ENCODE data around the gene FOXK1.

DNA sequence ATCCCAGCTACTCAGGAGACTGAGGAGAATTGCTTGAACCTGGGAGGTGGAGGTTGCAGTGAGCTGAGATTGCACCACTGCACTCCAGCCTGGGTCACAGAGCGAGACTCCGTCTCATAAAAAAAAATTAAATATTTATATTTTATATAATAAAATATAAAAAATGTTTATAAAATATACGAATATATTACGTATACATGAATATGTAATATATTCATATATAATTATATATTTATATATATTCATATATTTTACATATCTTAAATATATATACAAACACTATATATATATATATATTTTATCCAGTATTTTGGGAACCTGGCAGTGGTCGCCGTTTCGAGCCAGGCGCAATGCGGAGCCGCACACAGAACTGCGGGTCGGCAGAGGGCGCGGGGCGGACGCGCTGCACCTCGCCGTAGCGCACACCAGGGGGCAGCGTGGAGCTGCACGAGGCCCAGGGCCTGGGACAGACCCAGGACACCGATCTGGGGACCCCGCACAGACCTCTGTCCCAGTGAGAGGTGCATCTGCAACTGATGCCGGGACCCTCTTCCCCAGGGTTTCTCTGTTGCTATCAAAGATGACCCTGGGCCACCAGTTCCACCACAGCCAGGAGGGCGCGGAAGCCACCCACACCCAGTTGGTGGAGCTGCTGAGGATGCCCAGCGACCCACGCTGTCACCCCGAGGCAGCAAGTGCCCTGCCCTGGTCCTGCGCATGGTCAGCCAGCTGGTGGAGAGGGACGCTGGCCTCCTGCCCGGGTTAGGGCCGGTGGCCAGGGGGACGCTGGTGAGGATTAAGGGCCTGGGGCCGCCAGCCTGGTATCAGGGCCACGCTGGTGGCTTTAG is 116.0 kb downstream of the FOXK1 start:
- TF ChIP-seq POLR2AphosphoS5 (IDR thresholded peaks at IDR 0.05) = no peak
- TF ChIP-seq, protein P1, sequence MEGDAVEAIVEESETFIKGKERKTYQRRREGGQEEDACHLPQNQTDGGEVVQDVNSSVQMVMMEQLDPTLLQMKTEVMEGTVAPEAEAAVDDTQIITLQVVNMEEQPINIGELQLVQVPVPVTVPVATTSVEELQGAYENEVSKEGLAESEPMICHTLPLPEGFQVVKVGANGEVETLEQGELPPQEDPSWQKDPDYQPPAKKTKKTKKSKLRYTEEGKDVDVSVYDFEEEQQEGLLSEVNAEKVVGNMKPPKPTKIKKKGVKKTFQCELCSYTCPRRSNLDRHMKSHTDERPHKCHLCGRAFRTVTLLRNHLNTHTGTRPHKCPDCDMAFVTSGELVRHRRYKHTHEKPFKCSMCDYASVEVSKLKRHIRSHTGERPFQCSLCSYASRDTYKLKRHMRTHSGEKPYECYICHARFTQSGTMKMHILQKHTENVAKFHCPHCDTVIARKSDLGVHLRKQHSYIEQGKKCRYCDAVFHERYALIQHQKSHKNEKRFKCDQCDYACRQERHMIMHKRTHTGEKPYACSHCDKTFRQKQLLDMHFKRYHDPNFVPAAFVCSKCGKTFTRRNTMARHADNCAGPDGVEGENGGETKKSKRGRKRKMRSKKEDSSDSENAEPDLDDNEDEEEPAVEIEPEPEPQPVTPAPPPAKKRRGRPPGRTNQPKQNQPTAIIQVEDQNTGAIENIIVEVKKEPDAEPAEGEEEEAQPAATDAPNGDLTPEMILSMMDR (IDR thresholded peaks at IDR 0.05) = peak; percentile 65 to 91 (median 90)

Data from transverse colon (tissue), 4 donors.